GM23248 (cell line): ENCODE measurements around the gene IQCM.

ENCODE experiments used
- EZH2 ChIP-seq: fragments of 200-600 bp; sonication (generic); IDR thresholded peaks from 2 replicates; pipeline ENCODE4 v1.6.1; 2018; ENCODE audit warnings: antibody characterized with exemption, mild to moderate bottlenecking; ENCODE audit not compliant: insufficient read depth, poor library complexity, severe bottlenecking
- EZH2phosphoT487 ChIP-seq: fragments of 200-600 bp; sonication (generic); IDR thresholded peaks from 2 replicates; pipeline ENCODE4 v1.6.1; 2018; ENCODE audit warnings: antibody characterized with exemption, moderate library complexity, mild to moderate bottlenecking, low read depth; ENCODE audit not compliant: insufficient read depth

- TF ChIP-seq EZH2 (no peak), EZH2phosphoT487 (no peak)
Observed at GRCh38 chr4:149699642-149700041, 116.0 kb downstream of the IQCM start.
